K562 (cell line): ENCODE measurements around the gene UQCC5. TPM values are rescaled to one million over a fixed set of nuclear protein-coding genes. Genes with fewer than 3 reads are reported as not detected.

ENCODE experiments used
- ATAC-seq: fragments of 200-7000 bp; cut with Tn5 transposase; 3 replicates; pipeline ENCODE4 v1.9.1; 2020; ENCODE audit warnings: moderate library complexity
- BruUV-seq: library from RNA; stranded (reverse); fragments of 400-500 nt; replicated peaks from 2 replicates; lab custom pipeline; 2021; lab: Mats Ljungman, UMichigan
- CTCF ChIA-PET: fragments of 300-600 bp; formaldehyde crosslinking; extraction: SDS; loops from one replicate; lab custom pipeline; 2021; ENCODE audit warnings: low intra/inter-chr PET ratio; lab: Yijun Ruan, JAX
- POLR2A ChIA-PET: fragments of 300-600, 350-650 bp; sonication (Branson Sonifier 250); formaldehyde crosslinking; extraction: SDS; loops from one replicate; lab custom pipeline; 2021; ENCODE audit warnings: antibody characterized with exemption, inconsistent platforms; lab: Yijun Ruan, JAX
- DNase-seq, 4 experiments: peaks; one replicate each; pipeline versions ENCODE4 v3.0.0 to v3.0.0-alpha.2; 2011 to 2018; ENCODE audit warnings: low spot score in 3 of 4, mixed read lengths in 3 of 4; ENCODE audit errors: extremely low read depth in 1 of 4
- FAIRE-seq: peaks from 2 replicates; lab custom pipeline; 2011; peaks lifted over from hg19 to GRCh38; lab: Jason Lieb, UNC
- H2AFZ ChIP-seq: 2 replicates; pipeline ENCODE4 v1.6.0; 2011; ENCODE audit warnings: low read depth, low read length, control low read depth, inconsistent platforms
- H3K27ac ChIP-seq: fragments of 200-600 bp; 3 replicates; pipeline ENCODE4 v1.8.0; 2011; ENCODE audit warnings: low read depth, mild to moderate bottlenecking, control low read depth, inconsistent platforms, low read length, moderate library complexity, mixed read lengths; ENCODE audit errors: extremely low read depth
- H3K27me3 ChIP-seq, 2 experiments: fragments of 300-600 bp in 1 of 2; 2 replicates in 1 of 2; 3 replicates in 1 of 2; pipeline versions ENCODE4 v1.6.0 to v1.8.0; 2011; ENCODE audit warnings: inconsistent platforms in 2 of 2, low read length in 2 of 2, mild to moderate bottlenecking in 1 of 2, mixed read lengths in 1 of 2, moderate library complexity in 1 of 2; ENCODE audit not compliant: control insufficient read depth in 2 of 2, insufficient read depth in 2 of 2
- H3K36me3 ChIP-seq: fragments of 300-600 bp; 3 replicates; pipeline ENCODE4 v1.8.0; 2011; ENCODE audit warnings: mild to moderate bottlenecking, low read length, inconsistent platforms; ENCODE audit not compliant: control insufficient read depth, insufficient read depth
- H3K4me1 ChIP-seq, 2 experiments: fragments of 200-600 bp in 1 of 2; replicated peaks in 1 of 2; 2 replicates in 1 of 2; 3 replicates in 1 of 2; pipeline versions ENCODE4 v1.5.1 to v1.8.0; 2011; ENCODE audit warnings: inconsistent platforms in 2 of 2, low read length in 2 of 2, mild to moderate bottlenecking in 1 of 2, mixed read lengths in 1 of 2, moderate library complexity in 1 of 2; ENCODE audit not compliant: control insufficient read depth in 2 of 2, insufficient read depth in 2 of 2
- H3K4me2 ChIP-seq: 2 replicates; pipeline ENCODE4 v1.6.1; 2011; ENCODE audit warnings: low read length, control low read depth, inconsistent platforms, mixed read lengths; ENCODE audit not compliant: insufficient read depth
- H3K4me3 ChIP-seq: fragments of 200-600 bp; sonication (generic), shearing (Covaris generic); 2 replicates; pipeline ENCODE4 v1.5.1; 2016; ENCODE audit warnings: control low read depth, inconsistent platforms
- H3K79me2 ChIP-seq: fragments of 200-600 bp; 3 replicates; pipeline ENCODE4 v1.8.0; 2011; ENCODE audit warnings: low read length, inconsistent platforms; ENCODE audit not compliant: control insufficient read depth, insufficient read depth
- H3K9ac ChIP-seq, 2 experiments: 2 replicates each; pipeline versions ENCODE4 v1.6.0 to v1.6.1; 2011; ENCODE audit warnings: low read depth in 2 of 2, low read length in 2 of 2, control low read depth in 1 of 2, inconsistent platforms in 1 of 2, mild to moderate bottlenecking in 1 of 2, mixed read lengths in 1 of 2; ENCODE audit not compliant: insufficient read depth in 1 of 2
- H3K9me1 ChIP-seq: one replicate; pipeline ENCODE4 v1.6.0; 2011; ENCODE audit warnings: inconsistent platforms, mild to moderate bottlenecking, low read length, moderate library complexity; ENCODE audit not compliant: control insufficient read depth, insufficient read depth
- H3K9me3 ChIP-seq: replicated peaks from 2 replicates; pipeline ENCODE4 v1.5.1; 2011; ENCODE audit warnings: low read depth, low read length, inconsistent platforms; ENCODE audit not compliant: control insufficient read depth, insufficient read depth
- H4K20me1 ChIP-seq: replicated peaks from 2 replicates; pipeline ENCODE4 v1.6.1; 2011; ENCODE audit warnings: low read length, inconsistent platforms, mixed read lengths; ENCODE audit not compliant: control insufficient read depth, insufficient read depth
- TRIM28 ChIP-seq: fragments of 450-650 bp; IDR thresholded peaks from 2 replicates; pipeline ENCODE4 v1.6.1; 2017
- WGBS: fragments of 100-300 bp; shearing (Covaris generic); methylation state at CpG from one replicate; pipeline ENCODE4 v1.1.6; 2016; ENCODE audit warnings: low coverage, mixed read lengths; ENCODE audit not compliant: insufficient coverage; ENCODE audit errors: missing lambda C conversion rate; 5-methylcytosine and 5-hydroxymethylcytosine counted together
- in situ Hi-C: fragments of 300-500 bp; cut with MboI; formaldehyde crosslinking; loops from 4 replicates; pipeline ENCODE4 v1.15.0; 2018; ENCODE audit warnings: inconsistent platforms, mixed read lengths
- intact Hi-C: fragments of 100-400 bp; cut with micrococcal nuclease; formaldehyde crosslinking; loops from 2 replicates; pipeline ENCODE4 v1.14.2; 2022
- polyA plus RNA-seq, 8 experiments: library from polyadenylated mRNA; depleted of rRNA in 4 of 8; stranded (reverse) in 5 of 8; unstranded in 3 of 8; fragments of >200 nt; fragmentation: Nextera tagmentation in 2 of 8; fragmentation: Illumina TruSeq in 1 of 8; extraction: Ambion mirVana in 2 of 8; extraction: Trizol in 1 of 8; gene quantifications; 2 replicates each; pipeline versions ENCODE4 v1.2.1 to v1.2.3, GENCODE V29; 2011 to 2014; ENCODE audit warnings: inconsistent platforms in 1 of 8, missing spikeins in 1 of 8
- total RNA-seq, 7 experiments: library from RNA; depleted of rRNA in 6 of 7; stranded (reverse); fragments of >200 nt in 6 of 7; fragmentation: Illumina TruSeq in 2 of 7; extraction: Trizol in 2 of 7; gene quantifications; 2 replicates each; pipeline versions ENCODE4 v1.2.1 to v1.2.3, GENCODE V29; 2011 to 2021; ENCODE audit warnings: low replicate concordance in 1 of 7
- TF ChIP-seq, protein P1 (sequence below): fragments of 450-650 bp; IDR thresholded peaks from 2 replicates; pipeline ENCODE4 v1.6.1; 2016; ENCODE audit warnings: mild to moderate bottlenecking, moderate library complexity

Gene UQCC5
- total and polyA plus RNA-seq, 9 of the 15 experiments (the other 6 are each of a cell fraction or from before 2014, with no cell fraction given), result 10.2 to 55.4 (median 33.8) TPM

DNA sequence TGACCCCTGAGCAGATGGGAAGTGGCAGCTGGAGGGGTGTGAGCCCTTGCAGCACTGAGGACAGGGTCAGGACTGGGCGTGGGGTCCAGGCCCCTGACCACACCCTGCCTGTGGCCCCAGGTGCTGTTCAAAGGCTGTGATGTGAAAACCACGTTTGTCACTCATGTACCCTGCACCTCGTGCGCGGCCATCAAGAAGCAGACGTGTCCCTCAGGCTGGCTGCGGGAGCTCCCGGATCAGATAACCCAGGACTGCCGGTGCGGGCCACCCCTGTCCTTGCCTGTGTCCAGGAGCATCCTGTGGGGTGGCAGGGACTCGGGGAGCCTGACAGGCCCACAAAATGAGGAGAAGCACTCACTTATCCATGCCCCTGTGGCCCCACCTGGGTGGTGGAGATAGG, 35.4 kb upstream of the UQCC5 start:
- WGBS, result 15% methylated on average over 6 of the region's 11 CpGs
- no peaks in the 10 kb centered on the region for H3K27me3 ChIP-seq
- H3K9ac ChIP-seq, result no peak overlapping the region
- POLR2A ChIA-PET, result interaction anchor here (0.8 to 0.9 kb wide), 2 partner anchors 9 to 10 kb away, joined by 3 read pairs; no protein-coding TSS in a partner anchor
- CTCF ChIA-PET, result no interaction called here
- H3K9me1 ChIP-seq, result no peaks in the 10 kb centered on the region
- ATAC-seq, result 0 out of 3 replicates have a peak, but pooled peaks have one; percentile 17
- intact Hi-C loops (no loop called here), in situ Hi-C loops (no loop called here)
- H3K27ac ChIP-seq, result no peak overlapping the region
- no peak for FAIRE-seq
- no peak for DNase-seq
- H3K36me3 ChIP-seq, result no peaks in the 10 kb centered on the region
- no peak overlapping the region for H3K4me2 ChIP-seq
- H3K9me3 ChIP-seq, result no peaks in the 10 kb centered on the region
- H3K4me1 ChIP-seq, result peaks cover 5 to 46% of the 10 kb centered on the region in 2 experiments; a peak in 3 of 5 replicates
- no TSS peak for BruUV-seq
- TF ChIP-seq TRIM28, result no peak
- TF ChIP-seq, protein P1, sequence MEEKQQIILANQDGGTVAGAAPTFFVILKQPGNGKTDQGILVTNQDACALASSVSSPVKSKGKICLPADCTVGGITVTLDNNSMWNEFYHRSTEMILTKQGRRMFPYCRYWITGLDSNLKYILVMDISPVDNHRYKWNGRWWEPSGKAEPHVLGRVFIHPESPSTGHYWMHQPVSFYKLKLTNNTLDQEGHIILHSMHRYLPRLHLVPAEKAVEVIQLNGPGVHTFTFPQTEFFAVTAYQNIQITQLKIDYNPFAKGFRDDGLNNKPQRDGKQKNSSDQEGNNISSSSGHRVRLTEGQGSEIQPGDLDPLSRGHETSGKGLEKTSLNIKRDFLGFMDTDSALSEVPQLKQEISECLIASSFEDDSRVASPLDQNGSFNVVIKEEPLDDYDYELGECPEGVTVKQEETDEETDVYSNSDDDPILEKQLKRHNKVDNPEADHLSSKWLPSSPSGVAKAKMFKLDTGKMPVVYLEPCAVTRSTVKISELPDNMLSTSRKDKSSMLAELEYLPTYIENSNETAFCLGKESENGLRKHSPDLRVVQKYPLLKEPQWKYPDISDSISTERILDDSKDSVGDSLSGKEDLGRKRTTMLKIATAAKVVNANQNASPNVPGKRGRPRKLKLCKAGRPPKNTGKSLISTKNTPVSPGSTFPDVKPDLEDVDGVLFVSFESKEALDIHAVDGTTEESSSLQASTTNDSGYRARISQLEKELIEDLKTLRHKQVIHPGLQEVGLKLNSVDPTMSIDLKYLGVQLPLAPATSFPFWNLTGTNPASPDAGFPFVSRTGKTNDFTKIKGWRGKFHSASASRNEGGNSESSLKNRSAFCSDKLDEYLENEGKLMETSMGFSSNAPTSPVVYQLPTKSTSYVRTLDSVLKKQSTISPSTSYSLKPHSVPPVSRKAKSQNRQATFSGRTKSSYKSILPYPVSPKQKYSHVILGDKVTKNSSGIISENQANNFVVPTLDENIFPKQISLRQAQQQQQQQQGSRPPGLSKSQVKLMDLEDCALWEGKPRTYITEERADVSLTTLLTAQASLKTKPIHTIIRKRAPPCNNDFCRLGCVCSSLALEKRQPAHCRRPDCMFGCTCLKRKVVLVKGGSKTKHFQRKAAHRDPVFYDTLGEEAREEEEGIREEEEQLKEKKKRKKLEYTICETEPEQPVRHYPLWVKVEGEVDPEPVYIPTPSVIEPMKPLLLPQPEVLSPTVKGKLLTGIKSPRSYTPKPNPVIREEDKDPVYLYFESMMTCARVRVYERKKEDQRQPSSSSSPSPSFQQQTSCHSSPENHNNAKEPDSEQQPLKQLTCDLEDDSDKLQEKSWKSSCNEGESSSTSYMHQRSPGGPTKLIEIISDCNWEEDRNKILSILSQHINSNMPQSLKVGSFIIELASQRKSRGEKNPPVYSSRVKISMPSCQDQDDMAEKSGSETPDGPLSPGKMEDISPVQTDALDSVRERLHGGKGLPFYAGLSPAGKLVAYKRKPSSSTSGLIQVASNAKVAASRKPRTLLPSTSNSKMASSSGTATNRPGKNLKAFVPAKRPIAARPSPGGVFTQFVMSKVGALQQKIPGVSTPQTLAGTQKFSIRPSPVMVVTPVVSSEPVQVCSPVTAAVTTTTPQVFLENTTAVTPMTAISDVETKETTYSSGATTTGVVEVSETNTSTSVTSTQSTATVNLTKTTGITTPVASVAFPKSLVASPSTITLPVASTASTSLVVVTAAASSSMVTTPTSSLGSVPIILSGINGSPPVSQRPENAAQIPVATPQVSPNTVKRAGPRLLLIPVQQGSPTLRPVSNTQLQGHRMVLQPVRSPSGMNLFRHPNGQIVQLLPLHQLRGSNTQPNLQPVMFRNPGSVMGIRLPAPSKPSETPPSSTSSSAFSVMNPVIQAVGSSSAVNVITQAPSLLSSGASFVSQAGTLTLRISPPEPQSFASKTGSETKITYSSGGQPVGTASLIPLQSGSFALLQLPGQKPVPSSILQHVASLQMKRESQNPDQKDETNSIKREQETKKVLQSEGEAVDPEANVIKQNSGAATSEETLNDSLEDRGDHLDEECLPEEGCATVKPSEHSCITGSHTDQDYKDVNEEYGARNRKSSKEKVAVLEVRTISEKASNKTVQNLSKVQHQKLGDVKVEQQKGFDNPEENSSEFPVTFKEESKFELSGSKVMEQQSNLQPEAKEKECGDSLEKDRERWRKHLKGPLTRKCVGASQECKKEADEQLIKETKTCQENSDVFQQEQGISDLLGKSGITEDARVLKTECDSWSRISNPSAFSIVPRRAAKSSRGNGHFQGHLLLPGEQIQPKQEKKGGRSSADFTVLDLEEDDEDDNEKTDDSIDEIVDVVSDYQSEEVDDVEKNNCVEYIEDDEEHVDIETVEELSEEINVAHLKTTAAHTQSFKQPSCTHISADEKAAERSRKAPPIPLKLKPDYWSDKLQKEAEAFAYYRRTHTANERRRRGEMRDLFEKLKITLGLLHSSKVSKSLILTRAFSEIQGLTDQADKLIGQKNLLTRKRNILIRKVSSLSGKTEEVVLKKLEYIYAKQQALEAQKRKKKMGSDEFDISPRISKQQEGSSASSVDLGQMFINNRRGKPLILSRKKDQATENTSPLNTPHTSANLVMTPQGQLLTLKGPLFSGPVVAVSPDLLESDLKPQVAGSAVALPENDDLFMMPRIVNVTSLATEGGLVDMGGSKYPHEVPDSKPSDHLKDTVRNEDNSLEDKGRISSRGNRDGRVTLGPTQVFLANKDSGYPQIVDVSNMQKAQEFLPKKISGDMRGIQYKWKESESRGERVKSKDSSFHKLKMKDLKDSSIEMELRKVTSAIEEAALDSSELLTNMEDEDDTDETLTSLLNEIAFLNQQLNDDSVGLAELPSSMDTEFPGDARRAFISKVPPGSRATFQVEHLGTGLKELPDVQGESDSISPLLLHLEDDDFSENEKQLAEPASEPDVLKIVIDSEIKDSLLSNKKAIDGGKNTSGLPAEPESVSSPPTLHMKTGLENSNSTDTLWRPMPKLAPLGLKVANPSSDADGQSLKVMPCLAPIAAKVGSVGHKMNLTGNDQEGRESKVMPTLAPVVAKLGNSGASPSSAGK, result 0 out of 2 replicates have a peak, but pooled peaks have one; percentile 10
- TF ChIP-seq, all 486 proteins: peak for 1
- H3K4me3 ChIP-seq, result no peak overlapping the region
- no peaks in the 10 kb centered on the region for H4K20me1 ChIP-seq
- H2AFZ ChIP-seq, result no peak overlapping the region
- H3K79me2 ChIP-seq, result no peaks in the 10 kb centered on the region
